Measurements from ENCODE around the gene CREB3L2. TPM values are rescaled to one million over a fixed set of nuclear protein-coding genes. Genes with fewer than 3 reads are reported as not detected.

The CREB3L2 gene
- total RNA-seq, 1 donor from 2014 or later = 50.6 TPM

DNA sequence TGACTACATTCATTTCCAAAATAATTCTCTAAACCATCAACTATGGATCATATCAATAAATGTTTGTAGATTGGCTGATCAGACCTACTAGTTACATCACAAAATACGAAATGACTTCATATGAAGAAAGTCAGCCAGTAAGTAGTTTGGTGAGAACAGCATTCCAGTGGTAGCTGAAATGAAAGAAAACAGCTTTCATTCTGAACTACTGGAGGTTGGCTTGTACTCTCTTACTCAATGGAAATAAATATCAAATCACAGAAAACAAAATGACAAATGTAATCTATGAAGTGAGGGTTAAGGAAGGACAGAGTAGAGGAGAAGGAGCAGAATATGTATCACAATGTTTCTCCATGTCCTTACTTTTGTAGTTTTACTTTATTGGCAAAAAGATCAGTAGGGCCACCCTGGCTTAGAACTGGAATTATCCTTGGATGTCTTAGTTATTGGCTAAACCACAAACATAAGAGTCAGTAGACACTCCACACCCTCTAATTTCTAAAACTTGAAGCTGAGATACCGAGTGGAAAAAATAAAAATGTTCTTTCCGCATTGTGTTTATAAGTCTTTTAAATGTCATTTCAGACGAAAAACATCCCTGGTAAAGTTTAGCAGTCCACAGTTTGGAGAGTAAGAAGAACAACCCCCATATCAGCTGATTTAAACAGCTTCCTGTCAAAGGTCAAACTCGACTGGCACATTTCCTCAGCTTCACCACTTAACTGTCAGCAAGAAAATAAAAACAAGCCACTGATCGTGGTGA, 81.1 kb downstream of the CREB3L2 start:
- H3K9me3 Mint-ChIP-seq (ENCODE audit: unreplicated experiment) = no peaks in the 10 kb centered on the region
- no peak overlapping the region for H3K27ac Mint-ChIP-seq (ENCODE audit: unreplicated experiment)

DNA sequence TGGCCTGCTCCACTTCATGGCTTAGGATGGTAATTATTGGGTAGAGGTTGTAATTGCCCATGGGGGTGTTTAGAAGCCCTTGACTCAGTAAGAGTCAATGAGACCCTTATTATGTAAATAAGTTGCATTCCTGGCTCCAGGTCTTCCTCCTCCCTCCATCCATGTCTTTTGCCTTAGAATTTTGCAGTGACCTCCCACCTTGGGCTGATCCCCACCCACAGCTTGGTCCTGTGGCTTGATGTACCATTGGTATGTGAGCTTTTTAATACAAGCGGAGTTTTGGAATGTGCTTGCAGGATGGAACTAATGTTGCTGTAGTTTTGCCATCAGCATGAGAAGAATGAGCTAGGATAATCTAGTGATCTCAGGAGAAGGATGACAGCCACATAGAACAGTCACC, 81.9 kb downstream of the CREB3L2 start:
- Mint-ChIP-seq H3K4me3 (ENCODE audit: unreplicated experiment) (no peak overlapping the region), H3K9me3 (ENCODE audit: unreplicated experiment) (no peaks in the 10 kb centered on the region), H3K27me3 (ENCODE audit: unreplicated experiment) (peaks cover 6% of the 10 kb centered on the region), H3K4me1 (ENCODE audit: unreplicated experiment) (peaks cover 20% of the 10 kb centered on the region), H3K27ac (ENCODE audit: unreplicated experiment) (no peak overlapping the region), H3K36me3 (ENCODE audit: low read depth, unreplicated experiment) (peaks cover 20% of the 10 kb centered on the region)
- DNase-seq (ENCODE audit: low spot score) = no peak
- no peak for TF ChIP-seq CTCF (IDR thresholded peaks at IDR 0.05; ENCODE audit: unreplicated experiment)

More for the DNA sequence above, 81.1 kb downstream of the CREB3L2 start:
- H3K27me3 Mint-ChIP-seq (ENCODE audit: unreplicated experiment) = peaks cover 6% of the 10 kb centered on the region
- H3K36me3 Mint-ChIP-seq (ENCODE audit: low read depth, unreplicated experiment) = peaks cover 25% of the 10 kb centered on the region
- TF ChIP-seq CTCF (IDR thresholded peaks at IDR 0.05; ENCODE audit: unreplicated experiment) = no peak
- H3K4me1 Mint-ChIP-seq (ENCODE audit: unreplicated experiment) = peaks cover 20% of the 10 kb centered on the region
- H3K4me3 Mint-ChIP-seq (ENCODE audit: unreplicated experiment) = no peak overlapping the region
- DNase-seq (ENCODE audit: low spot score) = no peak

DNA sequence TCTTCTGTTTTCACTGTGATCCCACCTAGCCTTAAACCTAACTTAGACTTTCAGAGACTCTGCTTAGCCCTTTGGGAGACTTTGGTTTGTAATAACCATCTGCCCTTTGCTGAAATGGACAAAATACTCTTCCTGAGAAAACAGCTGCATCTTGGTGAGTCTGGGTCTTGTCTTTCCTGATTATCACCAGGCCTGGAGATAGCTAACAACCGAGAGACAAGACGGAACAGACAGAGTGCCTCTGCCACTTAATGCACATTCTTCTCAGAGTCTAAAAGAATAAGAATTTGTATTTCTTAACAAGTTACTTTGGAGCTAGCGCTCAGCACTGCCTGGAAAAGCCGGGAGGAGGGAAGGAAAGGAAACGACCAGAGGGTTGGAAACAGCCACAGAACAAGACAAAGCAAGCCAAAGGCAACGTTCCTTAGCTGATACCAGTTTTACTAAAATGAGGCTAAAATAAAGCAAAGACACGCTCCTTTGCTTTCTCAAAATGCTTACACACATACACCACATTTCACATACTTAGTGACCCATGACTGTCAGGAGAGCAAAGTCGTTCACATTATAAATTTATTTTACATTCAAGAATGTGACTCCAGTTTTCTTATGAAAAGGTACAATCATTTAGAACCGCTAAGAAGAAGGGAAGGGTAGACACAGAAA, 84.8 kb downstream of the CREB3L2 start:
- H3K9me3 Mint-ChIP-seq (ENCODE audit: unreplicated experiment) = no peaks in the 10 kb centered on the region
- H3K4me1 Mint-ChIP-seq (ENCODE audit: unreplicated experiment) = peaks cover 20% of the 10 kb centered on the region
- peaks cover 13% of the 10 kb centered on the region for H3K36me3 Mint-ChIP-seq (ENCODE audit: low read depth, unreplicated experiment)
- H3K4me3 Mint-ChIP-seq (ENCODE audit: unreplicated experiment) = no peak overlapping the region
- no peak overlapping the region for H3K27ac Mint-ChIP-seq (ENCODE audit: unreplicated experiment)
- no peak for DNase-seq (ENCODE audit: low spot score)
- peaks cover 6% of the 10 kb centered on the region for H3K27me3 Mint-ChIP-seq (ENCODE audit: unreplicated experiment)
- no peak for TF ChIP-seq CTCF (IDR thresholded peaks at IDR 0.05; ENCODE audit: unreplicated experiment)

GRCh38 chr7:137916564-137916963, 85.3 kb downstream of the CREB3L2 start:
- DNase-seq (ENCODE audit: low spot score) = no peak
- Mint-ChIP-seq H3K36me3 (ENCODE audit: low read depth, unreplicated experiment) (peaks cover 13% of the 10 kb centered on the region), H3K9me3 (ENCODE audit: unreplicated experiment) (no peaks in the 10 kb centered on the region), H3K27me3 (ENCODE audit: unreplicated experiment) (peaks cover 6% of the 10 kb centered on the region), H3K4me3 (ENCODE audit: unreplicated experiment) (no peak overlapping the region), H3K27ac (ENCODE audit: unreplicated experiment) (no peak overlapping the region), H3K4me1 (ENCODE audit: unreplicated experiment) (peaks cover 20% of the 10 kb centered on the region)
- TF ChIP-seq CTCF (IDR thresholded peaks at IDR 0.05; ENCODE audit: unreplicated experiment) = no peak

GRCh38 chr7:137915266-137915665, 86.6 kb downstream of the CREB3L2 start:
- no peak for DNase-seq (ENCODE audit: low spot score)
- Mint-ChIP-seq H3K36me3 (ENCODE audit: low read depth, unreplicated experiment) (peaks cover 13% of the 10 kb centered on the region), H3K4me3 (ENCODE audit: unreplicated experiment) (no peak overlapping the region), H3K27me3 (ENCODE audit: unreplicated experiment) (peaks cover 6% of the 10 kb centered on the region), H3K4me1 (ENCODE audit: unreplicated experiment) (peaks cover 15% of the 10 kb centered on the region), H3K27ac (ENCODE audit: unreplicated experiment) (no peak overlapping the region), H3K9me3 (ENCODE audit: unreplicated experiment) (no peaks in the 10 kb centered on the region)
- TF ChIP-seq CTCF (IDR thresholded peaks at IDR 0.05; ENCODE audit: unreplicated experiment) = no peak
